DOHH2 (cell line): ENCODE measurements around the gene TIAM2.

Source experiments
- EZH2phosphoT487 ChIP-seq: fragments of 200-600 bp; sonication (generic); IDR thresholded peaks from 2 replicates; pipeline ENCODE4 v1.6.1; 2017; ENCODE audit warnings: borderline replicate concordance, mild to moderate bottlenecking, antibody characterized with exemption, low read length, moderate library complexity, mixed read lengths
- TF ChIP-seq, protein P1 (sequence below): fragments of 200-600 bp; sonication (generic); IDR thresholded peaks from one replicate; pipeline ENCODE4 v1.5.1; 2014; ENCODE audit warnings: antibody characterized with exemption, mild to moderate bottlenecking, low read depth, low read length; ENCODE audit not compliant: poor library complexity, severe bottlenecking

DNA sequence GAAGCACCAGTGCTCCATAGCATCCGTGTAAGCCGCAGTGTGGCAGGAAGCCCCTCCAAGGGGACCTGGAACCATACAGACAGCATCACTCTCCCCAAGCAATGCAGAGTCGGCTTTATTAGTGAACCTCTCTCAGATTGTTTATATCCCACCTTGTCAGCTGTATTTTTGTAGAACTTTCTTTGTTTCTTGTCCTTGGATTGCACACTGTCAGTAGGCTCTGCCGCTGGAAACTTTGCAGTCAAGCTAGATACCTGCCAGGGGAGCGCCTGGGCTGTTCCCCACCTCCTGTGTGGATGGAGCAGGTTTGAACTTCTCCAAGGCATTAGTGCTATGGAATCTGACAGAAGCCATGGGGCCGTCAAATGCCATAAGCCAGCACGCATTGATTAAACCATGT, 250.1 kb downstream of the TIAM2 start:
- TF ChIP-seq, protein P1, sequence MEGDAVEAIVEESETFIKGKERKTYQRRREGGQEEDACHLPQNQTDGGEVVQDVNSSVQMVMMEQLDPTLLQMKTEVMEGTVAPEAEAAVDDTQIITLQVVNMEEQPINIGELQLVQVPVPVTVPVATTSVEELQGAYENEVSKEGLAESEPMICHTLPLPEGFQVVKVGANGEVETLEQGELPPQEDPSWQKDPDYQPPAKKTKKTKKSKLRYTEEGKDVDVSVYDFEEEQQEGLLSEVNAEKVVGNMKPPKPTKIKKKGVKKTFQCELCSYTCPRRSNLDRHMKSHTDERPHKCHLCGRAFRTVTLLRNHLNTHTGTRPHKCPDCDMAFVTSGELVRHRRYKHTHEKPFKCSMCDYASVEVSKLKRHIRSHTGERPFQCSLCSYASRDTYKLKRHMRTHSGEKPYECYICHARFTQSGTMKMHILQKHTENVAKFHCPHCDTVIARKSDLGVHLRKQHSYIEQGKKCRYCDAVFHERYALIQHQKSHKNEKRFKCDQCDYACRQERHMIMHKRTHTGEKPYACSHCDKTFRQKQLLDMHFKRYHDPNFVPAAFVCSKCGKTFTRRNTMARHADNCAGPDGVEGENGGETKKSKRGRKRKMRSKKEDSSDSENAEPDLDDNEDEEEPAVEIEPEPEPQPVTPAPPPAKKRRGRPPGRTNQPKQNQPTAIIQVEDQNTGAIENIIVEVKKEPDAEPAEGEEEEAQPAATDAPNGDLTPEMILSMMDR, result no peak
- no peak for TF ChIP-seq EZH2phosphoT487
